Stimulated activated CD8-positive, alpha-beta memory T cell treated with anti-CD3 and anti-CD28 coated beads, Interleukin-12 subunit alpha, Interleukin-12 subunit beta, amount 100 ng/mL, for 4 hours (primary cell): Measurements from ENCODE around the gene SMYD3.
"Not testable (repeated sequence)": the region's sequence is repeated elsewhere in the genome, so short reads cannot be mapped to it uniquely, and the experiment has no call there.

Source experiments
- DNase-seq: peaks from one replicate; pipeline ENCODE4 v3.0.0-alpha.2; 2020; ENCODE audit warnings: low read depth

SMYD3 gene

GRCh38 chr1:245765230-245766000 lies 741.7 kb downstream of the SMYD3 start:
- DNase-seq, result no peak

- DNase-seq, result no peak
These were observed 743.2 kb downstream of the SMYD3 start for GRCh38 chr1:245763873-245764331.

GRCh38 chr1:245762396-245762910 lies 744.6 kb downstream of the SMYD3 start:
- no peak for DNase-seq

- DNase-seq, result no peak
These were observed 746.8 kb downstream of the SMYD3 start for GRCh38 chr1:245760301-245760700.

- DNase-seq, result no peak
These were observed 752.6 kb downstream of the SMYD3 start for GRCh38 chr1:245754463-245754961.

GRCh38 chr1:245753807-245754206 lies 753.3 kb downstream of the SMYD3 start:
- no peak for DNase-seq

- DNase-seq, result no peak
These were observed 754.5 kb downstream of the SMYD3 start for GRCh38 chr1:245752561-245752960.

GRCh38 chr1:245751726-245752470 lies 755.2 kb downstream of the SMYD3 start:
- no peak for DNase-seq

GRCh38 chr1:245751116-245751515 lies 756.0 kb downstream of the SMYD3 start:
- DNase-seq, result no peak

- DNase-seq, result no peak
These were observed 756.8 kb downstream of the SMYD3 start for GRCh38 chr1:245750261-245750660.

- DNase-seq, result no peak
These were observed 758.0 kb downstream of the SMYD3 start for GRCh38 chr1:245749053-245749452.

GRCh38 chr1:245748646-245749045 lies 758.4 kb downstream of the SMYD3 start:
- no peak for DNase-seq

- no peak for DNase-seq
These were observed 758.8 kb downstream of the SMYD3 start for GRCh38 chr1:245748240-245748639.

- no peak for DNase-seq
These were observed 764.2 kb downstream of the SMYD3 start for GRCh38 chr1:245742896-245743295.

GRCh38 chr1:245740336-245740735 lies 766.7 kb downstream of the SMYD3 start:
- DNase-seq, result not testable (repeated sequence)

- no peak for DNase-seq
These were observed 776.3 kb downstream of the SMYD3 start for GRCh38 chr1:245730801-245731200.

GRCh38 chr1:245728035-245728434 lies 779.0 kb downstream of the SMYD3 start:
- not testable (repeated sequence) for DNase-seq

- no peak for DNase-seq
These were observed 785.6 kb downstream of the SMYD3 start for GRCh38 chr1:245721488-245721887.

GRCh38 chr1:245718951-245719350 lies 788.1 kb downstream of the SMYD3 start:
- DNase-seq, result no peak

GRCh38 chr1:245718123-245718522 lies 789.0 kb downstream of the SMYD3 start:
- no peak for DNase-seq

- no peak for DNase-seq
These were observed 789.5 kb downstream of the SMYD3 start for GRCh38 chr1:245717611-245718010.

- no peak for DNase-seq
These were observed 790.5 kb downstream of the SMYD3 start for GRCh38 chr1:245716561-245716960.

GRCh38 chr1:245715970-245716369 lies 791.1 kb downstream of the SMYD3 start:
- DNase-seq, result no peak
